ENCODE measurements around the gene CDHR5.

CDHR5 gene

GRCh38 chr11:609341-609811, 15.4 kb downstream of the CDHR5 start:
- no peaks in the 10 kb centered on the region for H3K9me3 ChIP-seq (ENCODE audit: control insufficient read depth, low read length)
- no peaks in the 10 kb centered on the region for H3K27me3 ChIP-seq (ENCODE audit: control insufficient read depth, insufficient read depth, low read length, poor library complexity, severe bottlenecking)
- H3K36me3 ChIP-seq (ENCODE audit: control insufficient read depth, insufficient read depth, low read length), result peaks cover 47% of the 10 kb centered on the region
- H3K4me1 ChIP-seq (ENCODE audit: control insufficient read depth, insufficient read depth, low read length), result no peaks in the 10 kb centered on the region
- no peak overlapping the region for H3K27ac ChIP-seq (ENCODE audit: insufficient read depth, low read depth, low read length, poor library complexity, severe bottlenecking)
- no peak overlapping the region for H3K4me3 ChIP-seq (ENCODE audit: insufficient read depth, low read depth, low read length)
- 95 to 96% methylated on average over 28 of the region's 28 CpGs for WGBS, 2 experiments

- Histone ChIP-seq H3K9me3 (ENCODE audit: control insufficient read depth, low read length) (no peaks in the 10 kb centered on the region), H3K4me3 (ENCODE audit: insufficient read depth, low read depth, low read length) (no peak overlapping the region), H3K27me3 (ENCODE audit: control insufficient read depth, insufficient read depth, low read length, poor library complexity, severe bottlenecking) (no peaks in the 10 kb centered on the region), H3K27ac (ENCODE audit: insufficient read depth, low read depth, low read length, poor library complexity, severe bottlenecking) (no peak overlapping the region), H3K36me3 (ENCODE audit: control insufficient read depth, insufficient read depth, low read length) (peaks cover 52% of the 10 kb centered on the region), H3K4me1 (ENCODE audit: control insufficient read depth, insufficient read depth, low read length) (no peaks in the 10 kb centered on the region)
- 94% methylated on average over 28 of the region's 28 CpGs for WGBS, 2 experiments
Observed at GRCh38 chr11:608791-609251, 15.9 kb downstream of the CDHR5 start.

DNA sequence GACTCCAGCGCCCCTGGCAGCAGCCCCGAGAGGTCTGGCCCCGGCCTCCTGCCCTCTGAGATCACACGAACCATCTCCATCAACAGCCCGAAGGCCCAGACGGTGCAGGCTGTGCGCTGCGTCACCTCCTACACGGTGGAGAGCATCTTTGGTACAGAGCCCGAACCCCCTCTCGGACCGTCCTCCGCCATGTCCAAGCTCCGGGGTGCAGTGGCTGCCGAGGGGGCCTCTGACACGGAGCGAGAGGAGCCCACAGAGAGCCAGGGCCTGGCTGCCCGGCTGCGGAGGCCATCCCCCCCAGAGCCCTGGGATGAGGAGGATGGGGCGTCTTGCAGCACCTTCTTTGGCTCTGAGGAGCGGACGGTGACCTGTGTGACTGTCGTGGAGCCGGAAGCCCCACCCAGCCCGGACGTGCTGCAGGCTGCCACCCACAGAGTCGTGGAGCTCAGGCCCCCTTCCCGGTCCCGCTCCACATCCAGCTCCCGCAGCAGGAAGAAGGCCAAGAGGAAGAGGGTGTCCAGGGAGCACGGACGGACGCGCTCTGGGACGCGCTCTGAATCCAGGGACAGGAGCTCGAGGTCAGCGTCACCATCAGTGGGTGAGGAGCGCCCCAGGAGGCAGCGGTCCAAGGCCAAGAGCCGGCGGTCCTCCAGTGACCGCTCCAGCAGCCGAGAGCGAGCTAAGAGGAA, 16.6 kb downstream of the CDHR5 start:
- Histone ChIP-seq H3K9me3 (ENCODE audit: control insufficient read depth, low read length) (no peaks in the 10 kb centered on the region), H3K27me3 (ENCODE audit: control insufficient read depth, insufficient read depth, low read length, poor library complexity, severe bottlenecking) (no peaks in the 10 kb centered on the region), H3K4me3 (ENCODE audit: insufficient read depth, low read depth, low read length) (no peak overlapping the region), H3K36me3 (ENCODE audit: control insufficient read depth, insufficient read depth, low read length) (peaks cover 53% of the 10 kb centered on the region), H3K27ac (ENCODE audit: insufficient read depth, low read depth, low read length, poor library complexity, severe bottlenecking) (no peak overlapping the region), H3K4me1 (ENCODE audit: control insufficient read depth, insufficient read depth, low read length) (no peaks in the 10 kb centered on the region)
- WGBS, 2 experiments, result 95 to 96% methylated on average over 45 of the region's 45 CpGs

GRCh38 chr11:607020-607780, 17.6 kb downstream of the CDHR5 start:
- Histone ChIP-seq H3K4me3 (ENCODE audit: insufficient read depth, low read depth, low read length) (no peak overlapping the region), H3K27ac (ENCODE audit: insufficient read depth, low read depth, low read length, poor library complexity, severe bottlenecking) (no peak overlapping the region), H3K4me1 (ENCODE audit: control insufficient read depth, insufficient read depth, low read length) (no peaks in the 10 kb centered on the region), H3K27me3 (ENCODE audit: control insufficient read depth, insufficient read depth, low read length, poor library complexity, severe bottlenecking) (no peaks in the 10 kb centered on the region), H3K36me3 (ENCODE audit: control insufficient read depth, insufficient read depth, low read length) (peaks cover 53% of the 10 kb centered on the region), H3K9me3 (ENCODE audit: control insufficient read depth, low read length) (no peaks in the 10 kb centered on the region)
- 96 to 97% methylated on average over 35 of the region's 35 CpGs for WGBS, 2 experiments

- H3K9me3 ChIP-seq (ENCODE audit: control insufficient read depth, low read length), result no peaks in the 10 kb centered on the region
- H3K27me3 ChIP-seq (ENCODE audit: control insufficient read depth, insufficient read depth, low read length, poor library complexity, severe bottlenecking), result no peaks in the 10 kb centered on the region
- no peaks in the 10 kb centered on the region for H3K4me1 ChIP-seq (ENCODE audit: control insufficient read depth, insufficient read depth, low read length)
- 95 to 97% methylated on average over 19 of the region's 19 CpGs for WGBS, 2 experiments
- no peak overlapping the region for H3K4me3 ChIP-seq (ENCODE audit: insufficient read depth, low read depth, low read length)
- H3K27ac ChIP-seq (ENCODE audit: insufficient read depth, low read depth, low read length, poor library complexity, severe bottlenecking), result no peak overlapping the region
- H3K36me3 ChIP-seq (ENCODE audit: control insufficient read depth, insufficient read depth, low read length), result peaks cover 59% of the 10 kb centered on the region
Observed at GRCh38 chr11:606245-606644, 18.5 kb downstream of the CDHR5 start.

- no peak overlapping the region for H3K27ac ChIP-seq (ENCODE audit: insufficient read depth, low read depth, low read length, poor library complexity, severe bottlenecking)
- H3K36me3 ChIP-seq (ENCODE audit: control insufficient read depth, insufficient read depth, low read length), result peaks cover 64% of the 10 kb centered on the region
- H3K27me3 ChIP-seq (ENCODE audit: control insufficient read depth, insufficient read depth, low read length, poor library complexity, severe bottlenecking), result no peaks in the 10 kb centered on the region
- WGBS, 2 experiments, result 95 to 97% methylated on average over 33 of the region's 33 CpGs
- H3K4me1 ChIP-seq (ENCODE audit: control insufficient read depth, insufficient read depth, low read length), result no peaks in the 10 kb centered on the region
- H3K4me3 ChIP-seq (ENCODE audit: insufficient read depth, low read depth, low read length), result no peak overlapping the region
- no peaks in the 10 kb centered on the region for H3K9me3 ChIP-seq (ENCODE audit: control insufficient read depth, low read length)
Observed at GRCh38 chr11:605286-606129, 19.2 kb downstream of the CDHR5 start.

- 93 to 95% methylated on average over 13 of the region's 13 CpGs for WGBS, 2 experiments
- Histone ChIP-seq H3K4me3 (ENCODE audit: insufficient read depth, low read depth, low read length) (no peak overlapping the region), H3K36me3 (ENCODE audit: control insufficient read depth, insufficient read depth, low read length) (peaks cover 60% of the 10 kb centered on the region), H3K4me1 (ENCODE audit: control insufficient read depth, insufficient read depth, low read length) (no peaks in the 10 kb centered on the region), H3K9me3 (ENCODE audit: control insufficient read depth, low read length) (no peaks in the 10 kb centered on the region), H3K27ac (ENCODE audit: insufficient read depth, low read depth, low read length, poor library complexity, severe bottlenecking) (no peak overlapping the region), H3K27me3 (ENCODE audit: control insufficient read depth, insufficient read depth, low read length, poor library complexity, severe bottlenecking) (no peaks in the 10 kb centered on the region)
Observed at GRCh38 chr11:603154-603553, 21.6 kb downstream of the CDHR5 start.

DNA sequence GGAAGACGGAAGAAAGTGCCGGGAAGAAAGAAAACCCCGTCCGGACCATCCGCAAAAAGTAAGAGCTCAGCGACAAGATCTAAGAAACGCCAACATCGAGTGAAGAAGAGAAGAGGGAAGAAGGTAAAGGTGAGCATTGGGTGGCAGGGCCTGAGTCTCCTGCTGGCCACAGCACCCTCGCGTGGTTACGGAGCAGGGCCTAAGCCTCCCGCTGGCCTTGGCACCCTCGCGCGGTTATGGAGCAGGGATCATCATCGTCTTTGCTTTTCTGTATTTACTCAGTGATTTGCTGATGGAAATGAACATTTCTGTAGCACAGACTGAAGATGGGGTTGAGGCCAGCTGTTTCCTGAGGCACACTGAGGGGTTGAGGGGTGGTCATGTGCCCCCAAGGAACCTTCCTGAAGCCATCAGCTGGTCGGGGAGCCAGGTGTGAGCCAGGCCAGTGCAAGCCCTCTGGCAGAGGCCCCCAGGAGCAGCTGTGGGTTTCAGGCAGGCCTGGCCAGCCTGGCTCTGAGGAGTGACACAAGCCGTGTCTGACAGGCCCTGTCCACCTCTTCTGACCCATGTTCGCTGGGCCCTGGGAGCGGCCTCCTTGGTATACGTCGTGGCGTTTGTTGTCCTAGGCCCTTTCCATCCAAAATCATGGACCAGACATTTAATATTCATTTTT, 23.0 kb downstream of the CDHR5 start:
- no peak overlapping the region for H3K27ac ChIP-seq (ENCODE audit: insufficient read depth, low read depth, low read length, poor library complexity, severe bottlenecking)
- H3K9me3 ChIP-seq (ENCODE audit: control insufficient read depth, low read length), result no peaks in the 10 kb centered on the region
- H3K27me3 ChIP-seq (ENCODE audit: control insufficient read depth, insufficient read depth, low read length, poor library complexity, severe bottlenecking), result no peaks in the 10 kb centered on the region
- no peaks in the 10 kb centered on the region for H3K4me1 ChIP-seq (ENCODE audit: control insufficient read depth, insufficient read depth, low read length)
- H3K4me3 ChIP-seq (ENCODE audit: insufficient read depth, low read depth, low read length), result no peak overlapping the region
- H3K36me3 ChIP-seq (ENCODE audit: control insufficient read depth, insufficient read depth, low read length), result peaks cover 50% of the 10 kb centered on the region
- 94 to 96% methylated on average over 23 of the region's 23 CpGs for WGBS, 2 experiments

DNA sequence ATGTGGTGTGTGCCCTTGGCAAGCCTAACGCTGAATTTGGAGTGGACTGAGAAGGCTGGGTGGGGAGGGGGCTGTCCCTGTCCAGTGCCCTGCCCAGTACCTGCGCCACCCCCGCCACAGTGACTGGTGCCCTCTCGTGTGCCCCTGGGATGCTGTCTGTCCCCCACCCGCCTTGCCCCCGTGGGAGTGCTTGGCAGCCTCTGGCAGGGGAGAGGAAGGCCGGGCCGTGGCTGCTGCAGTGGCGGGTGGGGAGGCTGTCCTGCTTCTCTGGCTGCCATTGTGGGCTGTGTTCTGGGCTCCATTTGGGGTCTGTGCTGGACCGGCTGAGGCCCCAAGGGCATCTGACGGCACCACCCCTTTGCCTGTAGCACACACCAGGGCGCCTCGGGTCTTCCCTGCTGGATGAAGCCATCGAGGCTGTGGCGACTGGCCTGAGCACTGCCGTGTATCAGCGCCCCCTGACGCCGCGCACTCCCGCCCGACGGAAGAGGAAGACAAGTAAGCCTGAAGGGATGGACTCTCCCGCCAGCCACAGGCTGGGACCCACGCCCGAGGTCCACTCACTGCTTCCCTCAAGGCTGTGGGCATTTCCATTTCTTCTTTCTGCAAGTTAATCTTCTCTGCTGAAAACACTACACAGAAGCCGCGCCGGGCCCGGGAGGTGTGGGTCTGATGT, 26.6 kb downstream of the CDHR5 start:
- Histone ChIP-seq H3K4me3 (ENCODE audit: insufficient read depth, low read depth, low read length) (no peak overlapping the region), H3K9me3 (ENCODE audit: control insufficient read depth, low read length) (no peaks in the 10 kb centered on the region), H3K27me3 (ENCODE audit: control insufficient read depth, insufficient read depth, low read length, poor library complexity, severe bottlenecking) (no peaks in the 10 kb centered on the region), H3K36me3 (ENCODE audit: control insufficient read depth, insufficient read depth, low read length) (peaks cover 64% of the 10 kb centered on the region), H3K27ac (ENCODE audit: insufficient read depth, low read depth, low read length, poor library complexity, severe bottlenecking) (no peak overlapping the region), H3K4me1 (ENCODE audit: control insufficient read depth, insufficient read depth, low read length) (no peaks in the 10 kb centered on the region)
- 95 to 97% methylated on average over 30 of the region's 30 CpGs for WGBS, 2 experiments
